B cell (primary cell): ENCODE data around the gene SLC25A48. TPM values are rescaled to one million over a fixed set of nuclear protein-coding genes. Genes with fewer than 3 reads are reported as not detected.

Experiments used
- ATAC-seq: fragments of 200-7000 bp; cut with Tn5 transposase; one replicate; pipeline ENCODE4 v1.10.0; 2021; ENCODE audit warnings: low read depth, mild to moderate bottlenecking, moderate number of reproducible peaks, moderate library complexity
- CTCF ChIA-PET: fragments of 350-600 bp; sonication (Branson Sonifier 250); formaldehyde crosslinking; loops from one replicate; lab custom pipeline; 2021; ENCODE audit warnings: antibody characterized with exemption, inconsistent platforms; lab: Charles Lee
- POLR2A ChIA-PET: fragments of 350-600 bp; sonication (Branson Sonifier 250); formaldehyde crosslinking; loops from one replicate; lab custom pipeline; 2021; ENCODE audit warnings: antibody characterized with exemption; lab: Charles Lee
- DNase-seq: peaks from one replicate; pipeline ENCODE4 v3.0.0; 2013
- H2AFZ ChIP-seq: 2 replicates; pipeline ENCODE4 v1.6.1; 2012; ENCODE audit warnings: mild to moderate bottlenecking, low read depth, low read length; ENCODE audit not compliant: insufficient read depth, poor library complexity, severe bottlenecking
- H3K27ac ChIP-seq, 2 donors: 1 replicate in 1 of 2; 2 replicates in 1 of 2; pipeline ENCODE4 v1.5.1; 2012 to 2013; ENCODE audit warnings: low read length in 2 of 2, mild to moderate bottlenecking in 2 of 2, moderate library complexity in 1 of 2
- H3K27me3 ChIP-seq, 4 experiments: fragments of 200-600 bp in 1 of 4; sonication (generic) in 1 of 4; replicated peaks in 1 of 4; 1 replicate in 2 of 4; 2 replicates in 2 of 4; pipeline versions ENCODE4 v1.6.1 to v1.7.0; 2013 to 2016; ENCODE audit warnings: low read length in 3 of 4, mild to moderate bottlenecking in 2 of 4, mixed read lengths in 1 of 4, moderate library complexity in 1 of 4; ENCODE audit not compliant: insufficient read depth in 4 of 4, control insufficient read depth in 3 of 4; ENCODE audit errors: control extremely low read depth in 1 of 4
- H3K36me3 ChIP-seq, 2 experiments: replicated peaks in 1 of 2; 1 replicate in 1 of 2; 2 replicates in 1 of 2; pipeline versions ENCODE4 v1.6.1 to v1.7.1; 2013; ENCODE audit warnings: low read length in 1 of 2; ENCODE audit not compliant: insufficient read depth in 2 of 2, control insufficient read depth in 1 of 2; ENCODE audit errors: control extremely low read depth in 1 of 2, extremely low read depth in 1 of 2
- H3K4me1 ChIP-seq, 2 donors: fragments of 200-600 bp in 1 of 2; sonication (generic) in 1 of 2; 1 replicate in 1 of 2; 2 replicates in 1 of 2; pipeline versions ENCODE4 v1.5.1 to v1.6.1; 2013 to 2017; ENCODE audit warnings: low read length in 2 of 2; ENCODE audit not compliant: control insufficient read depth in 2 of 2, insufficient read depth in 2 of 2
- H3K4me2 ChIP-seq: replicated peaks from 2 replicates; pipeline ENCODE3; 2012; ENCODE audit warnings: mild to moderate bottlenecking, low read depth, low read length; ENCODE audit not compliant: poor library complexity, severe bottlenecking
- H3K4me3 ChIP-seq, 5 experiments: fragments of 200-600 bp in 1 of 5; sonication (generic) in 1 of 5; 1 replicate in 3 of 5; 2 replicates in 2 of 5; pipeline versions ENCODE4 v1.5.1 to v1.7.0; 2011 to 2016; ENCODE audit warnings: low read length in 4 of 5, mild to moderate bottlenecking in 4 of 5, low read depth in 2 of 5, control low read depth in 1 of 5, moderate library complexity in 1 of 5; ENCODE audit not compliant: insufficient read depth in 1 of 5; ENCODE audit errors: control extremely low read depth in 1 of 5, extremely low read depth in 1 of 5
- H3K79me2 ChIP-seq: fragments of 200-600 bp; sonication (generic); one replicate; pipeline ENCODE4 v1.6.0; 2016; ENCODE audit warnings: low read length; ENCODE audit not compliant: control insufficient read depth, insufficient read depth
- H3K9ac ChIP-seq: fragments of 200-600 bp; sonication (generic); 2 replicates; pipeline ENCODE4 v1.6.1; 2017; ENCODE audit warnings: mild to moderate bottlenecking, low read length, moderate library complexity
- H3K9me3 ChIP-seq, 3 donors: one replicate each; pipeline versions ENCODE4 v1.6.1 to v1.7.1; 2013; ENCODE audit warnings: low read length in 2 of 3; ENCODE audit not compliant: control insufficient read depth in 2 of 3, insufficient read depth in 1 of 3; ENCODE audit errors: control extremely low read depth in 1 of 3
- H4K20me1 ChIP-seq: 2 replicates; pipeline ENCODE4 v1.6.0; 2012; ENCODE audit warnings: mild to moderate bottlenecking, low read length; ENCODE audit not compliant: insufficient read depth, control insufficient read depth, poor library complexity, severe bottlenecking
- H3K27ac Mint-ChIP-seq: one replicate; pipeline ENCODE4 v1.8.0; 2021; ENCODE audit warnings: mixed read lengths
- H3K27me3 Mint-ChIP-seq: one replicate; pipeline ENCODE4 v1.8.0; 2021; ENCODE audit warnings: mixed read lengths
- H3K4me1 Mint-ChIP-seq: one replicate; pipeline ENCODE4 v1.8.0; 2021; ENCODE audit warnings: mixed read lengths
- H3K4me3 Mint-ChIP-seq: one replicate; pipeline ENCODE4 v1.8.0; 2021; ENCODE audit warnings: mixed read lengths
- H3K9me3 Mint-ChIP-seq: one replicate; pipeline ENCODE4 v1.8.0; 2022; ENCODE audit warnings: mixed read lengths; ENCODE audit not compliant: insufficient read depth
- EZH2 ChIP-seq: IDR thresholded peaks from 2 replicates; pipeline ENCODE4 v1.6.1; 2012; ENCODE audit warnings: borderline replicate concordance, low read depth, mild to moderate bottlenecking, moderate library complexity, low read length; ENCODE audit not compliant: insufficient read depth, poor library complexity, severe bottlenecking
- WGBS: methylation state at CpG from one replicate; pipeline ENCODE4 v1.1.5; 2013; ENCODE audit warnings: missing lambda C conversion rate; ENCODE audit not compliant: insufficient coverage; 5-methylcytosine and 5-hydroxymethylcytosine counted together
- intact Hi-C: fragments of 100-400 bp; cut with micrococcal nuclease; formaldehyde crosslinking; loops from one replicate; pipeline ENCODE4 v1.10.0; 2022
- polyA plus RNA-seq: library from polyadenylated mRNA; depleted of rRNA; stranded (reverse); fragments of >200 nt; gene quantifications from 2 replicates; pipeline ENCODE4 v1.2.3, GENCODE V29; 2012
- total RNA-seq, 2 donors: library from RNA; stranded (reverse); fragments of 120-200 nt in 1 of 2; gene quantifications; 1 replicate in 1 of 2; 2 replicates in 1 of 2; pipeline versions ENCODE4 v1.2.3 to v1.2.4, GENCODE V29; 2013 to 2022
- TF ChIP-seq, protein P1 (sequence below): fragments of 200-600 bp; IDR thresholded peaks from one replicate; pipeline ENCODE4 v1.8.0; 2022; ENCODE audit warnings: antibody characterized with exemption, mild to moderate bottlenecking

Gene SLC25A48
- total and polyA plus RNA-seq, 2 donors (not counting 1 experiment from before 2014, with no cell fraction given), result not detected

DNA sequence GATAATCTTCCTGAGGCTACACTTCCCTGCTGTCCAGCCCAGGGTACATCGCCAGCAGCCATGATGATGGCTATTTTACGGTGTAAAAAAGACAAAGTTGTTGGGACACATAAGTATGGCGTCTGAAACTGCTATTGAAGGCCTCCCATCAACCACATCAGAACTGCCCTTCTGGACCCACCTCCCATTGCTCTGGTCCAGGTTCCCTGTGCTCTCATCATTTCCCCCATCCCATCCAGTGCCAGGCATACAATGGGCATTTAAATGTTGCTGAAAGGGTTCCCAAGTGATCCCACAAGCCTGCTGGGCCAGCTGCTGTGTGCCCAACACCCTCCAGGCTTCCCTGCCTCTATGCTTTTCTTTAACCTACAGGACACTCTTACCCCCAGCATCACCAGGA is 50.6 kb downstream of the SLC25A48 start:
- CTCF ChIA-PET, result no interaction called here
- 100% methylated on average over 3 of the region's 3 CpGs for WGBS

DNA sequence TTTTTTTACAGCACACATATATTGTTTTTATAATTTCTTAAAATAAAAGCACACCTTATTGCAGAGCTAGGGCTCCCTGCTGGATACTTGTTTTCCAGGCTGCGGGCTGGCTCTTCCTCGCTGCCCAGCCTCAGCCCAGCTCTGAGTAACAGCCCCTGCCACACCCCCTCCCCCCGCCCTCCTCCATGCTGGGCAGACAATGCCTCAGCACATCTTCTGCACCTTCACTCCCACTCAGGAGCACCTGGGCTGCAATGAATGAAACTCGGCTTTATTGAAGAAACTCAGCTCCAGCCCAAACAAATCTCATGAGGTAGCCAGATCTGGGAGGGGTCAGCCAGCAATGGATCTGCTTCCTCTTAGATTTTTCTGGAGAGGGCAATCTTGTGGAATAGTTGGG is 51.7 kb downstream of the SLC25A48 start:
- no peak overlapping the region for H3K9ac ChIP-seq
- H3K9me3 ChIP-seq, result no peaks in the 10 kb centered on the region
- H2AFZ ChIP-seq, result no peak overlapping the region
- peaks cover 0 to 5% of the 10 kb centered on the region in 2 donors for H3K4me1 ChIP-seq
- H3K4me3 ChIP-seq, result no peak overlapping the region
- H3K4me2 ChIP-seq, result no peak overlapping the region
- ATAC-seq, result no peak
- no peaks in the 10 kb centered on the region for H4K20me1 ChIP-seq
- no peaks in the 10 kb centered on the region for H3K27me3 ChIP-seq
- H3K27me3 Mint-ChIP-seq, result peaks cover 17% of the 10 kb centered on the region
- H3K27ac ChIP-seq, result no peak overlapping the region
- intact Hi-C loops, result loop anchor here (2.0 to 5.0 kb wide), 2 partner anchors 176 to 197 kb away; no protein-coding TSS in a partner anchor
- ChIA-PET CTCF (interaction anchor here (0.6 to 1.3 kb wide), 5 partner anchors 12 to 326 kb away, joined by 3 to 10 read pairs (median 4); no protein-coding TSS in a partner anchor), POLR2A (no interaction called here)
- H3K4me1 Mint-ChIP-seq, result peaks cover 5% of the 10 kb centered on the region
- DNase-seq, result no peak
- H3K79me2 ChIP-seq, result no peaks in the 10 kb centered on the region
- 41% methylated on average over 2 of the region's 4 CpGs for WGBS
- no peaks in the 10 kb centered on the region for H3K36me3 ChIP-seq
- no peak overlapping the region for H3K27ac Mint-ChIP-seq
- TF ChIP-seq, protein P1, sequence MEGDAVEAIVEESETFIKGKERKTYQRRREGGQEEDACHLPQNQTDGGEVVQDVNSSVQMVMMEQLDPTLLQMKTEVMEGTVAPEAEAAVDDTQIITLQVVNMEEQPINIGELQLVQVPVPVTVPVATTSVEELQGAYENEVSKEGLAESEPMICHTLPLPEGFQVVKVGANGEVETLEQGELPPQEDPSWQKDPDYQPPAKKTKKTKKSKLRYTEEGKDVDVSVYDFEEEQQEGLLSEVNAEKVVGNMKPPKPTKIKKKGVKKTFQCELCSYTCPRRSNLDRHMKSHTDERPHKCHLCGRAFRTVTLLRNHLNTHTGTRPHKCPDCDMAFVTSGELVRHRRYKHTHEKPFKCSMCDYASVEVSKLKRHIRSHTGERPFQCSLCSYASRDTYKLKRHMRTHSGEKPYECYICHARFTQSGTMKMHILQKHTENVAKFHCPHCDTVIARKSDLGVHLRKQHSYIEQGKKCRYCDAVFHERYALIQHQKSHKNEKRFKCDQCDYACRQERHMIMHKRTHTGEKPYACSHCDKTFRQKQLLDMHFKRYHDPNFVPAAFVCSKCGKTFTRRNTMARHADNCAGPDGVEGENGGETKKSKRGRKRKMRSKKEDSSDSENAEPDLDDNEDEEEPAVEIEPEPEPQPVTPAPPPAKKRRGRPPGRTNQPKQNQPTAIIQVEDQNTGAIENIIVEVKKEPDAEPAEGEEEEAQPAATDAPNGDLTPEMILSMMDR, result no peak
- TF ChIP-seq EZH2, result no peak
- no peak overlapping the region for H3K4me3 Mint-ChIP-seq
- no peaks in the 10 kb centered on the region for H3K9me3 Mint-ChIP-seq

More for the DNA sequence above, 50.6 kb downstream of the SLC25A48 start:
- H3K36me3 ChIP-seq, result no peaks in the 10 kb centered on the region
- Mint-ChIP-seq H3K4me3 (no peak overlapping the region), H3K27ac (no peak overlapping the region), H3K9me3 (no peaks in the 10 kb centered on the region), H3K27me3 (peaks cover 23% of the 10 kb centered on the region), H3K4me1 (peaks cover 5% of the 10 kb centered on the region)
- POLR2A ChIA-PET, result no interaction called here
- TF ChIP-seq, protein P1, result no peak
- TF ChIP-seq EZH2, result no peak
- H3K9ac ChIP-seq, result no peak overlapping the region
- H4K20me1 ChIP-seq, result no peaks in the 10 kb centered on the region
- H3K27me3 ChIP-seq, result no peaks in the 10 kb centered on the region
- H3K27ac ChIP-seq, result no peak overlapping the region
- H2AFZ ChIP-seq, result no peak overlapping the region
- intact Hi-C loops, result loop anchor here (5.0 kb wide), 1 partner anchor 177 kb away; no protein-coding TSS in a partner anchor
- H3K79me2 ChIP-seq, result no peaks in the 10 kb centered on the region
- no peak overlapping the region for H3K4me3 ChIP-seq
- ATAC-seq (no peak), DNase-seq (no peak)
- no peaks in the 10 kb centered on the region for H3K9me3 ChIP-seq
- H3K4me1 ChIP-seq, result peaks cover 0 to 5% of the 10 kb centered on the region in 2 donors
- no peak overlapping the region for H3K4me2 ChIP-seq
